Fibroblast of villous mesenchyme (primary cell): ENCODE results near the gene P3H2. TPM values are rescaled to one million over a fixed set of nuclear protein-coding genes. Genes with fewer than 3 reads are reported as not detected.
A peak's percentile ranks its signal among the peaks of the same experiment; 100 is the strongest.
"Not testable (repeated sequence)": the region's sequence is repeated elsewhere in the genome, so short reads cannot be mapped to it uniquely, and the experiment has no call there.

Experiments
- DNase-seq: peaks from one replicate; pipeline ENCODE4 v3.0.0-alpha.2; 2010; ENCODE audit warnings: low read depth
- H3K4me3 ChIP-seq: 2 replicates; pipeline ENCODE4 v1.5.1; 2011; ENCODE audit warnings: low read depth, mild to moderate bottlenecking, low read length
- CTCF ChIP-seq: IDR thresholded peaks from 2 replicates; pipeline ENCODE4 v1.5.1; 2012; ENCODE audit warnings: low read depth, mild to moderate bottlenecking, low read length; ENCODE audit not compliant: insufficient read depth
- total RNA-seq: library from RNA; depleted of rRNA; stranded (reverse); fragments of >200 nt; gene quantifications from 2 replicates; pipeline ENCODE4 v1.2.3, GENCODE V29; 2012

Gene P3H2
- total RNA-seq, 1 donor: 51.8 TPM

GRCh38 chr3:190077395-190078045 is 43.2 kb downstream of the P3H2 start:
- no peak for DNase-seq
- no peak overlapping the region for H3K4me3 ChIP-seq
- no peak for TF ChIP-seq CTCF

GRCh38 chr3:190076601-190077394 is 43.9 kb downstream of the P3H2 start:
- TF ChIP-seq CTCF: no peak
- peak; percentile 91 for DNase-seq
- no peak overlapping the region for H3K4me3 ChIP-seq

- DNase-seq: no peak
- no peak overlapping the region for H3K4me3 ChIP-seq
- no peak for TF ChIP-seq CTCF
These were observed 44.6 kb downstream of the P3H2 start for GRCh38 chr3:190076136-190076535.

GRCh38 chr3:190074817-190075216 is 45.9 kb downstream of the P3H2 start:
- no peak for TF ChIP-seq CTCF
- no peak for DNase-seq
- H3K4me3 ChIP-seq: no peak overlapping the region

GRCh38 chr3:190073264-190074008 is 47.3 kb downstream of the P3H2 start:
- no peak for TF ChIP-seq CTCF
- no peak overlapping the region for H3K4me3 ChIP-seq
- peak; percentile 73 for DNase-seq

GRCh38 chr3:190072856-190073255 is 47.8 kb downstream of the P3H2 start:
- no peak overlapping the region for H3K4me3 ChIP-seq
- no peak for TF ChIP-seq CTCF
- DNase-seq: no peak

- not testable (repeated sequence) for DNase-seq, H3K4me3 ChIP-seq
These were observed 48.8 kb downstream of the P3H2 start for GRCh38 chr3:190071921-190072320.
